HG02870 (cell line): ENCODE data around the gene TNFAIP8L3.

ENCODE experiments used
- ATAC-seq: cut with Tn5 transposase; IDR thresholded peaks from one replicate; pipeline ENCODE4 v1.9.1; 2021; ENCODE audit warnings: mild to moderate bottlenecking, moderate library complexity; ENCODE audit not compliant: unreplicated experiment

Gene TNFAIP8L3

DNA sequence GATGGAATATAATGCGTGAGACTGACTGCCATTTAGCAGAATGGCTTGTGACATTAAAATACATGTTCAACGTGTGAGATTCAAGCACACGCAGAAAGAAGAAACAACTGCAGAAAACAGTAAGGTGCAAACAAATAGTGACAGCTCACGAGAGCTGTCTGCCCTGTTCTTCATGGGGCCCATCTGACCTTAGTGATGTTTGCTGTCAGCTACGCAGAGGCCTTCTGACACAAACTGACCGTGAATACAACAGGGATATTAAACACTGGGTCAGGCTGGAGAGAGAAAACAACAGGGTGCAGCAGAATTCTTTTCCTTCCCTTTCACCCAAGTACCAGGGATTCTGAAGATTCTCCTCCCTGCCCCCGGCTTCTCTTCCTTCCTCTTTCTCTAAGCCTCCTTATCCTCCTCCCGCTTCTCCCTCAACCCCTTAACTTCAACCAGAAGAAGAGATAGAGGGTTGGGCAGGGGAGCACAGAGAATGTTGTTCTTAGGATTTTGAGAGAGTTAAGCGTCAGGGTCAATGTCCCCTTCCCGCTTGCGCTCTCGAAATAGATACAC lies 2.1 kb downstream of the TNFAIP8L3 start:
- no peak for ATAC-seq

DNA sequence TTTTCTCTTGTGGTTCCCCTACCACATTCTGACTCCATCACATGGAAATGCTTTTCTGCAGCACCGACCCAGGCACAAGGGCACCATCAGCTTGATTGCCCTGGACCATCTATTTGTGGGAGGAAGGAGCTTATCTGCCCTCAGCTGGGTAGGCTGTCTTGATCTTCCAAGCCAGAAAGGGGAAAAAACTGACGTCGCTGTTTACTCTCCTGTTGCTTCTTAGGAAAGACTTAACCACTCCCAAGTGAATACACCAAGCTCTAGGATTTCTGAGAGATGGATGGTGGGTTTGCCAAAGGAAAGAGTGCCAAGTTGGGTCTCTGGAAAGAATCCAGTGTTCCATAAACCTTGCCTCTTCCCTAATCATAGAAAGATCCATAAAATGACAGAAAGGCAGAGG lies 4.0 kb downstream of the TNFAIP8L3 start:
- ATAC-seq: no peak

DNA sequence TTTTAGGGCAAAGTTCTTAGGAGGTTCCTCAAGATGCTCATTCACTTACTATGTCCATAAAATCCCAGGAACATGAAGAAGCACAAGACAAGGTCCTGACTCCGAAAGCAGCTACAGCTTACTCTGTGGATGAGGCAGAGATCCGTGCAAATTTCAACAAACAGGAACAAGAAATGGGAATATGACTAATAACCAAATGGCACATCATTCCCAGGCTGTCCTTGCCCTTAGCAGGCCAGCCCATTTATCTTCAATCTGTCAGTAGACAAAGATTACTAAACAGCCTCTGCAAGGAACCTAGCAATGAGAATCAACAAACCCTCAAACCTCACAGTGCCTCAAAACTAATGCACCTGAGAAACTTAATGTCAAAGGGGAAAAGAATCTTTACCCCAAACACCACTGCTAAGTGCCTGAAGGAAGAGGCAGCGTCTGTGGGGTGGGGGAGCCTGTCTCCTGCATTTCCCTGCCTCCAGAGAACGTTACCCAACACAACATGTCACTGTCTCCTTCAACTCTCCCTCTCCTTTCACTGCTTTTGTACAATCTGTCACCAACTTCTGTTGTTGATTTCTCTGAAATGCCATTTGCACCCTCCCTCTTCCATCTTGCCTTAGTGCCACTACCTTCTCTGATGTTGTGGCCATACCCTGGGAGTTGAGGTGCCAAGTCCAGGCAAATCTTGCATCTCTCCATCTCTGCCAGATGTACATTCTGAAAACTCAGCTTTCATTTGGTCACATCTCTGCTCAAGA lies 4.8 kb downstream of the TNFAIP8L3 start:
- ATAC-seq: no peak

DNA sequence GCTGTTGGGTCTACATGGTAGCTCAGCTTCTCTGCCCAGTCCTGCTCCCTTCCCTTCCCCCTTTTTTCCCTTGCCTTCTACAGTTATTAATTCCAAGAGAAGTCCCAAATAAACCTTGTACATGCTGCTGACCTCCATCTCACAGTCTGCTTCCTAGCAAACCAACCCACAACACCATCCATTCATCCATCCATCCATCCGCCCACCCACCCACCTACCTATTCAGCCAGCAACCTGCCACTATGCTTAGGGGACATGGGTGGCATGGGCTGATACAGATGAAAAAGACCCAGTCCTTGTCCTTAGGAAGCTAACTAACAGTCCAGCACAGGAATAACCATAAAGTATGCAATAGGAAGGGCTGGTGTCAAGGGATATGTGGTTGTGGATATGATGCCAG lies 5.7 kb downstream of the TNFAIP8L3 start:
- ATAC-seq: no peak

DNA sequence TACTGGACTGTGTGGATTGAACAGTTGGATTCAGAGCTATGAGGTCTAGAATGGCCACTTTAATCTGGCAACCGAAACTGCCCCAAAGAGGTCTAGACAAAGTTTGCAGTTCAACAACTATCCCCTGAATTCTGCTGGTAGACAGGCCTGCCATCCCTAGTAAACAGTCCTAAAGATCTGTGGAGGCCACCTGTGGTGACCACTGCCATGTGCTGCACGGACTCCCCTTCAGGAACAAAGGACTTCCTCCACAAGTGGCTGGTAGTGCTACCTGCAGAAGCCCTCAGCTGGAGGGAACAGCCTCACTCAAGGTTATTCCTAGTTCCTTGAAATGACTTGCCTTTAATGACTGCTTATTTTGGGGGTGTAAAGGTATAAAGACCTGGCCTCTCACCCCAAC lies 6.1 kb downstream of the TNFAIP8L3 start:
- no peak for ATAC-seq

DNA sequence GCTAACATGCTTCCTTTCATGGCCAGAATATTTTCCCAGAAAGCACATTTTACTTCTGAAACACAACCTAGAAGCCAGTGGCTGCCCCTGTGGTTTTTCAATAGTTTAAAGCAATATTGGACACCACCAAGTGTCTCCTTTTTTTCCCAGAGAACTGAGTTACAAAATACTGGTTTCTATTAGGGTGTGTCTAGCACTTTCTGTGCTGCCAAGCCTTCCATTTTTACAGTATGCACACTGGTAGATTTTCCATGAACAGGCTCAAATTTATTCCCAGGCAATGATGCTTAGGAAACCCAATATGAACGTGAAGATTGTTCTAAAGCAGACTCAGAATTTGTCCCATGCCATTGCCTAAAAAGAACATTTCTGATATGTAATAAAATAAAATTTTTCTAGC lies 7.2 kb downstream of the TNFAIP8L3 start:
- ATAC-seq: no peak

DNA sequence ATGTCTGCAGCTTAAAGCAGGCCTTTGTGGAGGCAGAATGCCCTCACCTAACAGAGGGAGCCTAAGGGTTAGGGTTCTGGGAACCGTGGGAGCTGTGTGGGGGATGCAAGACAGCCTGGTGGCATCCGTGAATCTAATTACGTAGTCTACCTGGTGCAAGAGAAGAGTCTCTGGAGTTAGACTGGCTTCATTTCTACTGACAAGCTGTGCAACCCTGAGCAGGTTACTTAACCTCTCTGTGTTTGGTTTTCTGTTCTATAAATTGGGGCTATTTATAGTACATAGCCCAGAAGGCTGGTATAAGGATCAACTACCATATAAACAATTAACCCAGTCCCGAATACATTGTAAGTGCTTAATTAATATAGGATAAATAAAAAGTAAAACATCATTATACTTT lies 8.3 kb downstream of the TNFAIP8L3 start:
- ATAC-seq: no peak

DNA sequence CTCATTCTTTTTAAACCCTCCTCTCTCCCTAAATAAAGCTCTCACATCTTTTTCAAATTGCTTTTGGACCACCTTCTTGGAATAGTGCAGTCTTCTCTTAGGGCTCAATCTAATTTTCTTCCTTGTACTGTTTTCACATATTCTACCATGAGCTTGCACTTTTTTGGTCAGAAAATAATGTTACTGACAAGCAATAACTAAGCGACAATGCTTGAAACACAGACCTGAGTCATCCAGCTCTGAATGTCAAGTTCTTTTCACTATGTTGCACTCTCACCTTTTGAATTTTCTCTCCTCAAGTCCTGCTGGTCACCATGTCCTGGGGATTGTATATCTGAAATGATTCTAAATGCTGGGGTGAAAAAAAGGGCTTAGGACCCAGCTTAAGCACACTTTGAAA lies 8.9 kb downstream of the TNFAIP8L3 start:
- no peak for ATAC-seq

DNA sequence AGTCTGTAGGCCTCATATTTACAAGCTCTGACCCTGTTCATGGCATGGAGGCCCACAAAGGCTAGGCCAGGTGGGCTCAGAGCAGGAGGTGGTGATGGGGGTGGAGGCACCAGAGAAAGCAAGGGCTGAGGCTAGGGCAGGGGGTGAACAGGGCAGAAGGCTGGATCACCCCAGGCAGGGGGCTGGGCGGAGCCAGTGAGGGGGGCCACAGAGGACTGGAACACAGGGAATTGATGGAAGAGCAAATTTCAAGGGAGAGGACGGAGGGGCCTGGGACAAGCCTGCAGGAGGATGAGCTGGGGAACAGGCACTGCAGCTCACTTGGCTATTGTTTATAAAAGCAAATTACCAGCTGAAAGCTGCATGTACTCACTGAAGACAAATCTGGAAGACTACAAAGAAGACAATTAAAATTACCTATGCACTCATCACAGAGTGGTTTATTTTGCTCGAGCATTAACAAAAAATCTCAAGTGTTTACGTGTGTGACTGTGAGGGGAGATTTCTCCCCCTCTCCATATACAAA lies 11.0 kb downstream of the TNFAIP8L3 start:
- no peak for ATAC-seq

DNA sequence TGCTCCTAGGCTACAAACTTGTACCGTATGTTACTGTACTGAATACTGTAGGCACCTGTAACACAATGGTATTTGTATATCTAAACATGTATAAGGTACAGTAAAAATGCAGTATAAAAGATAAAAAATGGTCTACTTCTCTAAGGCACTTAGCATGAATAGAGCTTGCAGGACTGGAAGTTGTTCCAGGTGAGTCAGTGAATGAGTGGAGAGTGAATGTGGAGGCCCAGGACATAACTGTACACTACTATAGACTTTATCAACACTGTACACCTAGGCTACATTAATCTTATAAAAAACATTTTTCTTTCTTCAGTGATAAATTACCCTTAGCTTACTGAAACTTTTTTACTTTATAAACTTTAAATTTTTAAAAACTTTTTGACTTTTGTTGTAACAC lies 12.5 kb downstream of the TNFAIP8L3 start:
- no peak for ATAC-seq

DNA sequence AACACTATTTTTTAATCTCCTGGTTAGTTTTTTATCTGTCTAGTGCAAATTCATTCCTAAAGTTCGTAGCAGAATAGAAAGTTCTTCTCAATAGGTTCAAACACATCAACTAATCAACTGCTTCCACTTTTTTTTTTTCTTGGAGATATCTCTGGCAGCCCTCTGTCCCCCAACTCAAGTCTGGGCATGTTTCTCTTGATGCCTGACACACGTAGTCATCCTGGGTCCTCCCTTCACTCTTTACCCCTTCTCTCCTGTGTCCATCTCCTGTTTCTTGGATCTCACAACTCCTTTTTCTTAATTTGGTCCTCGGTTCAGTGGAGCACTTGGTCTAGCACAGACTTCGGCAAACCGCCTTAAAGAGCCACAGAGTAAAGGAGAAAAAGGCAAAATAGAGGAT lies 14.4 kb downstream of the TNFAIP8L3 start:
- ATAC-seq: no peak

DNA sequence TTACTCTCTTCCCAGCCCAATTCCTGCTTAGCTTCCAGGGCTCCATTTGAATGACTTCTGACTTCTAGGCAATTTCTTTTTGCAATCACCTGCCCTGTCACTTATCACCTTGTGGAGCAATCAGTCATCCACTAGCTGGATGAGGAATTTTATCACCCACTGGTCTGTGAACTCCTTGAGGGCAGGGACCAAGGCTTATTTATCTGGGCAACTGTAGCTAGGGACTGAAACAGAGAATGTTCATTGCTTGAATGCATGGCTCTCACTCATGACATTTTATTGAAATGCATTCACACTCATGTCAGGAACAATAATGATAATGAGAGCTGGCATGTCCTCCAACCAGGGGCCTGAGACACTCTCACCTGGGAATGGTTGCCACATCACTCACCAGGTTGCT lies 15.5 kb downstream of the TNFAIP8L3 start:
- ATAC-seq: no peak

DNA sequence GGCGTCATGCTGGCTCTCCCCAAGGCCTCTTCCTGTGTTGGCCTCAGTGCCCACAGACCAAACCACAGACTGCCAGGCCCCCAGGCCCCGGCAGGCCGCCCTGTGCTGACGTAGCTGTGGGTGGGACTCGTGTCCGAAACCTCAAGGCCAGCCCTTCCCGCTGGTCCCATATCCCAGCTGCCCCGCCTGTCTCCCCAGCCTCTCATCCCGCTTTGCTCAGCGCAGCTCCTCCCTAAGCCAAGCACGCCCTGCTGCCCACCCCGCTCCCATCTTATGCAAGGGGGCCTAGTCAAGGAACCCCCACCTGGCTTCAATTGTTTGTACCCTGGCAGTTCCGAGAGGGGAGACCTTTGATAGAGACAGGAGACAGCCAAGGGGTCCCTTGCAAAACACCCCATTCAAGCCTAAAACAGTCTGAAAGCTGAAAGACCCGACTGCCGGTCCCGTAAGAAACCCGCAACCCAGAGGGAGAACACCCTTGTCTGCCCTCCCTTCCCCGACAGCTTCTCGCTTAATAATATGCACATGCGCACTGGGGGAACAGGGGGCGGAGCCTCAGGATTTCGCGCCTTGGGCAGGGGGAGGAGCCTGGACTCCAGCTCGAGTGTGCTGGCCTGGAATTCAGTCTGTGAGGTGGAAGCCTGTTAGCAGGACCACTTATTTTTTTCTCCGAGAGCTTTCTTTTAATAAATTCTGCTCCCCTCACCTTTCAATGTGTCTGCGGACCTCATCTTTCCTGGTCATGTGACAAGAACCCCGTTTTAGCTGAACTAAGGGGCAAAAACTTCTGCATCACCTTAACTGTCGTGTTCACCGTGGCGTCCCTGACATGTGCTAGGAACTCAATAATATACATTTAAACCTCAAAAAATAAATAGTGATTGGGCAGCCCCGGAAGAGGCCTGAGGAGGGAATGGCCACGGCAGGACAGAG lies 17.2 kb downstream of the TNFAIP8L3 start:
- ATAC-seq: no peak

DNA sequence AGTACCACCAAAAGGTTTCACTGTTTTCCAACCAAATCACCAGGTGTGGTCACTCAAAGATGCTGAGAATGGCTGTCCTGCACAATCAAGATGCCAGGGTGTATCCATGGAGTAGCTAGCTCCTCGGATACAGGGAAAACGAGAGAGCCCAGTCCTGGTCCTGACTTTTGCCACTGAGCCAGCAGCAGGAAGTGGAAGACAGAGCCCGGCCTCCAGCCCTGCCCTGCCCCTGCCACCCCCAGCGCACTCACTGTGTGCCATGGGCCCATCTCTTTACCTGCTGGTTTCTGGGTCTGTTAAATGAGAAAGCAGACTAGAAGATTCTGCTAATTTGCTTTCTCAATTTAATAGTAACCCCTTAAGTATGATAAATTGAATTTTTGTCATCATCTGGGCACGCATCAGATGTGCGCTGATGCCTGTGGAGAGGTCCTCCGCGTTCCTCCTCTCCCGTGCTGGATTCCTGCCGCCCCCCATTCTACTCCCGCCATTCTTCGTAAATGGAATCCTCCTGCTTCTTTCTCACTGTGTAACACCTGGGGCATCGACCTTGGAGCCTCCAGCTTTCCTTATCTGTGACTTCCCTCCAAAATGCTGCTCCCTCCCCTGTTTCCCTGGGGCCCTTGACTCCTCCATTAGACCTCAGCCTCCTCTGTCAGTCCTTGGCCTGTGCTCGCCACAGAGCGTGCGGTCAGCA lies 18.0 kb downstream of the TNFAIP8L3 start:
- ATAC-seq: no peak

DNA sequence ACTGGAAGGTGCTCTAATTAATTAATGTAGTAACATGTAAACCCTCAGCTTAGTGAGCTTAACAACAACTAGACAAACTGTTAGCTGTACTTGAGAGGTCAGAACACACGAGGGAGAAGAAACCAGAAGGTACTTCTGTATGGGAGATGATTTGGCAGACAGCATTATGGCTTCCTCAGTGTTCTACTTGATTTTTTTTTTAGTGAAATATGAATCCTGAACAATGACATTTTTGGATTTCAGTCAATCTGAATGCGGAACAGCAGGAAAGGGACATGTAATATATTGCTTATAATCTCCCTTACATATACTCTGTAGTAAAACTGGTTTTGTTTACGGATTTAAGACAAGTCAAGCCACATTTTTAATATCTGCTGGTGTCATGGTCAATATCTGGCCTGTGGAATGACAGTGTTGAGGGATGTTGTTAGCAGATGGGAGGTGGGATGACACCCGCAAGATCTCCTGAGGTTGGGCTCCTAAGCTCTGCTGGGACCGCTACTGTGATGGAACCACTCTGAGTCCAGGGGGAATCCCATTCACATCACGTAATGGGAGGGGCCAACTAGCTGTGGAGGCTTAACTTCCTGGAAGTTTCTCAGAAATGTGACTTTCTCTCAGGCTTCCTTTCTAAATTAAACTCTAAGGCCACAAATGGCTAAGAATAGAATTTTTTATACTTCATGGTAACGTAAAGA lies 18.7 kb downstream of the TNFAIP8L3 start:
- ATAC-seq: no peak

DNA sequence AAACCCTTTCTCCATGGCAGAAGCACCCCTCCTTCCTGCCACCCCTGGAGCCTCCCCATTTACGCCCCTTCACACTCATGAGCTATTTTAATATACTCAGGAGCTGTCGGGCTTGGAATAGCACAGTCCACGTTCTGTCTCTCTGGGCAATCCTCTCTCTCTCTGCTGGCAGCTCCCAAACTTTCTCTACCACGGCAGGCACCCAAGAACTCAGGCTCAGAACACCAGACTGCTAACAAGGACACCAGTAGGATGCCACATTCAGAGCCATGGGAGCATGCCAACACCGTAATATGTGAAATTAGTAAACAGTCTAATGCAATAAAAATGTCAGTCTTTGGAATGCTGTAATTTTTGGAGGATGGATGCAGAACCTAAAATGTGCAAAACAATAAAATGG lies 19.3 kb downstream of the TNFAIP8L3 start:
- ATAC-seq: no peak

DNA sequence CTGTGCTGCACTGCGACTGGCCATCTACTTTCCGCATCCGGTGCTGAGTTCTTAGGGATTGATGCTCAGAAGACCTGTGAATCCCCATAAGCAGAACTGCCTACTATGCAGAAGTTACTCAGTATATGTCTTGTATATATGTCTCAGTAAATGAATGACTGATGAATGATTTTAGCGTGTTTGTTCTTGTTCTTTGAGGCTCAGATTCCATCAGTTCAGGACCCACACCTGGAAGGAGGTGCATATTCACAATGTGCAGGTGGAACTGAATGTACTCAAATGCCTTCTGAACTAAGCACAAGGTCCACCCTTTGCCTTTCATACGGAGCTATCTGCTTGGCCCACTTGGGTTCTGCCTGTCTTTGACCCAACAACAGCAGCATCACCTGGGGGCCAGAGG lies 19.8 kb downstream of the TNFAIP8L3 start:
- no peak for ATAC-seq

DNA sequence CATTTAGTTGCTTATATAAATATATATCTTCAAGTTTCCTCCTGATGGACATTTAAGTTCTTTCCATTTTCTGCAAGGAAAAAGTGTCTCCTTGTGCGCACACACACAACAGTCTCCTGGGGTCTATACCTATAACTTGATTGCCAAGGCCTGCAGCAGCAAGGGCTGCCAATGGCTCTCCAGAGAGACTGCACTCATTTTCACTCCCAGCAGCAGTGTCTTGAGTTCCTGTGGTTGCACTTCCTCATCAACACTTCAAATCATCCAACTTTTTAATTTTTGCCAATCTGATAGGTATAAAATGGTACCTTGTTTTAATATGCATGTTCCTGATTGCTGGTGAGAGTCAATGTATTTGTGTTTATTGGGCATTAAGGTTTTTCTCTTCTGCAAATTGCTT lies 23.1 kb downstream of the TNFAIP8L3 start:
- ATAC-seq: no peak

DNA sequence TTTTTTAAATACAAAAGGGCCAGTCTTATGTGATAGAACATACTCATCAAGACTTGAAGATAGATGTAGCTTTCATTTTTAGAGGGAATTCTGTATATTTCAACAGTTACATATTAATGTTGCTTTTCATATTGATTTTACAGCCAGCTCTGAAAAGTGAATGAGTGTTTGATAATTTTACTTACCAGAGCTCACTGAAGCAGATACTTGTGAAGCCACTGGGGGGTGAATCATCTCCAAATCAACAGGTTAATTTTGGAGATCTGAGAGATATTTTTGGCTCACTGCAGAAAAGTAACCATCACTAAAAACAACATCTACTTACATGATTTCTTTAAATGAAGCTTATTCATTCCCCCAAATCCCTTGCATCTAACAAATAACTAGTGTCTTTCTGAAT lies 24.7 kb downstream of the TNFAIP8L3 start:
- no peak for ATAC-seq

DNA sequence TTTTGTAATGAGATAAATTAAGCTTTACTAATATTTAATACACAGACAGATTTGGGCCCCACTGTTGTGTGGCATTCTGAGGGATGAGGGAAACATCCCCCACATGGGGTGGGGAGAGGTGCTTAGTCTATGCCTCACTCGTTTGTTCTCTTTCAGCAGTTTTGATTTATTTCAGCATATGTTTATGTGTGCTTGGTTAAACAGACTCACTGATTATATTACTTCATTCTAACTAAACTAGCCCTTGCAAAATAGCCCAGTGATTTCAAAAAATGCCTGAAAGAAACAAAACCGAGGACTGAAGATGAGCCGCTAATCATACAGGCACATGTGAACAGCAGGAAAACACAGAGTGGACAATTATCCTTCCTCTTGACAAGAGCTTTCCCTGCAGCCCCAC lies 27.2 kb downstream of the TNFAIP8L3 start:
- no peak for ATAC-seq
